OCI-LY1 (cell line): ENCODE measurements around the gene BANF2.

Experiments used
- CTCF ChIP-seq: fragments of 200-600 bp; sonication (generic), shearing (Covaris generic); IDR thresholded peaks from 2 replicates; pipeline ENCODE4 v1.5.1; 2017; ENCODE audit warnings: mild to moderate bottlenecking, antibody characterized with exemption, low read length, moderate library complexity, mixed read lengths
- EZH2 ChIP-seq: fragments of 200-600 bp; sonication (generic), shearing (Covaris generic); IDR thresholded peaks from 2 replicates; pipeline ENCODE4 v1.8.0; 2017; ENCODE audit warnings: borderline replicate concordance, mixed run types, mild to moderate bottlenecking, antibody characterized with exemption, low read length, moderate library complexity, mixed read lengths

GRCh38 chr20:17725094-17725835 is 25.5 kb downstream of the BANF2 start:
- TF ChIP-seq CTCF (no peak), EZH2 (no peak)
